Measurements from ENCODE around the gene PPM1H. TPM values are rescaled to one million over a fixed set of nuclear protein-coding genes. Genes with fewer than 3 reads are reported as not detected.
"Not testable (repeated sequence)": the region's sequence is repeated elsewhere in the genome, so short reads cannot be mapped to it uniquely, and the experiment has no call there.

PPM1H gene
- total RNA-seq, 1 donor from 2014 or later = 5.1 TPM

GRCh38 chr12:62840806-62841205, 94.1 kb downstream of the PPM1H start:
- DNase-seq (ENCODE audit: low spot score) = no peak

- no peak for DNase-seq (ENCODE audit: low spot score)
Measured at GRCh38 chr12:62839869-62840660, 94.9 kb downstream of the PPM1H start.

- no peak for DNase-seq (ENCODE audit: low spot score)
Measured at GRCh38 chr12:62834971-62835547, 99.9 kb downstream of the PPM1H start.

GRCh38 chr12:62834406-62834805, 100.5 kb downstream of the PPM1H start:
- no peak for DNase-seq (ENCODE audit: low spot score)

GRCh38 chr12:62833634-62834033, 101.3 kb downstream of the PPM1H start:
- no peak for DNase-seq (ENCODE audit: low spot score)

- DNase-seq (ENCODE audit: low spot score) = no peak
Measured at GRCh38 chr12:62832558-62832957, 102.4 kb downstream of the PPM1H start.

- DNase-seq (ENCODE audit: low spot score) = no peak
Measured at GRCh38 chr12:62832027-62832426, 102.9 kb downstream of the PPM1H start.

GRCh38 chr12:62827855-62828254, 107.1 kb downstream of the PPM1H start:
- no peak for DNase-seq (ENCODE audit: low spot score)

GRCh38 chr12:62827042-62827441, 107.9 kb downstream of the PPM1H start:
- no peak for DNase-seq (ENCODE audit: low spot score)

- DNase-seq (ENCODE audit: low spot score) = no peak
Measured at GRCh38 chr12:62817556-62818271, 117.2 kb downstream of the PPM1H start.

GRCh38 chr12:62814243-62814642, 120.7 kb downstream of the PPM1H start:
- DNase-seq (ENCODE audit: low spot score) = no peak

GRCh38 chr12:62813031-62813829, 121.7 kb downstream of the PPM1H start:
- no peak for DNase-seq (ENCODE audit: low spot score)

- not testable (repeated sequence) for DNase-seq (ENCODE audit: low spot score)
Measured at GRCh38 chr12:62811481-62811880, 123.5 kb downstream of the PPM1H start.

- DNase-seq (ENCODE audit: low spot score) = no peak
Measured at GRCh38 chr12:62808166-62808879, 126.6 kb downstream of the PPM1H start.

GRCh38 chr12:62806893-62807292, 128.1 kb downstream of the PPM1H start:
- DNase-seq (ENCODE audit: low spot score) = no peak

GRCh38 chr12:62806244-62806836, 128.6 kb downstream of the PPM1H start:
- no peak for DNase-seq (ENCODE audit: low spot score)

- no peak for DNase-seq (ENCODE audit: low spot score)
Measured at GRCh38 chr12:62805517-62805916, 129.4 kb downstream of the PPM1H start.

GRCh38 chr12:62803756-62804155, 131.2 kb downstream of the PPM1H start:
- no peak for DNase-seq (ENCODE audit: low spot score)

GRCh38 chr12:62802984-62803383, 132.0 kb downstream of the PPM1H start:
- no peak for DNase-seq (ENCODE audit: low spot score)

GRCh38 chr12:62802321-62802720, 132.6 kb downstream of the PPM1H start:
- no peak for DNase-seq (ENCODE audit: low spot score)

Data from mesenteric fat pad (tissue), 1 donor.